ENCODE measurements around the gene SLC6A12. TPM values are rescaled to one million over a fixed set of nuclear protein-coding genes. Genes with fewer than 3 reads are reported as not detected.
"Not testable (repeated sequence)": the region's sequence is repeated elsewhere in the genome, so short reads cannot be mapped to it uniquely, and the experiment has no call there.

SLC6A12 gene
- total RNA-seq, 2 donors from 2014 or later = 0.33 to 6.7 TPM

DNA sequence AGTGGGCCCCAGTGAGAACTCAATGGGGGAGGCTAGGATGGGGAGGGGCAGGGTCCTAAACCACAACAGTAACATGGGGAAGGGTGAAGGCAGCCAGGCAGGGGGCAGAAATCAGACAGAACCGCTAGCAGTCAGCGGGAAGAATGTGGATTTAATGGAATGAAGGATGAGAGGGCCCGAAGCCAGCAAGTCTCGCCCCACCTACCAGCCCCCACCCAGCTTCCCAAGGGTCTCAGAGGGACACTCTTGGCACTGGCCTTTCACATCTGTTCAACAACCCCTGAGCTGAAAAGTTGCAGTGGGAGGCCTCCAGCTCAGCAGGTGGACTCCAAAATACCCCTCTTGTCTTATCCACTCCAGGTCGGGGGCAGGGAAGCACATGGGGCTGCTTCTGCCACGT, 6.5 kb upstream of the SLC6A12 start:
- Histone ChIP-seq H3K27ac (no peak overlapping the region), H3K4me1 (no peaks in the 10 kb centered on the region), H3K9me3 (no peaks in the 10 kb centered on the region), H3K27me3 (no peaks in the 10 kb centered on the region), H3K4me3 (no peak overlapping the region), H3K36me3 (replicated peaks in 1 of 2; ENCODE audit: insufficient read depth in 1 of 2, low read depth in 2 of 2) (no peaks in the 10 kb centered on the region)
- no peak for DNase-seq
- WGBS, 2 donors = 65 to 77% methylated on average over 4 to 6 of the region's 6 CpGs
- no peak for TF ChIP-seq POLR2A (IDR thresholded peaks at IDR 0.05)
- TF ChIP-seq, protein P1, sequence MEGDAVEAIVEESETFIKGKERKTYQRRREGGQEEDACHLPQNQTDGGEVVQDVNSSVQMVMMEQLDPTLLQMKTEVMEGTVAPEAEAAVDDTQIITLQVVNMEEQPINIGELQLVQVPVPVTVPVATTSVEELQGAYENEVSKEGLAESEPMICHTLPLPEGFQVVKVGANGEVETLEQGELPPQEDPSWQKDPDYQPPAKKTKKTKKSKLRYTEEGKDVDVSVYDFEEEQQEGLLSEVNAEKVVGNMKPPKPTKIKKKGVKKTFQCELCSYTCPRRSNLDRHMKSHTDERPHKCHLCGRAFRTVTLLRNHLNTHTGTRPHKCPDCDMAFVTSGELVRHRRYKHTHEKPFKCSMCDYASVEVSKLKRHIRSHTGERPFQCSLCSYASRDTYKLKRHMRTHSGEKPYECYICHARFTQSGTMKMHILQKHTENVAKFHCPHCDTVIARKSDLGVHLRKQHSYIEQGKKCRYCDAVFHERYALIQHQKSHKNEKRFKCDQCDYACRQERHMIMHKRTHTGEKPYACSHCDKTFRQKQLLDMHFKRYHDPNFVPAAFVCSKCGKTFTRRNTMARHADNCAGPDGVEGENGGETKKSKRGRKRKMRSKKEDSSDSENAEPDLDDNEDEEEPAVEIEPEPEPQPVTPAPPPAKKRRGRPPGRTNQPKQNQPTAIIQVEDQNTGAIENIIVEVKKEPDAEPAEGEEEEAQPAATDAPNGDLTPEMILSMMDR (IDR thresholded peaks at IDR 0.05) = no peak
- ATAC-seq = no peak
- intact Hi-C loops (cut with DNase I) = no loop called here

DNA sequence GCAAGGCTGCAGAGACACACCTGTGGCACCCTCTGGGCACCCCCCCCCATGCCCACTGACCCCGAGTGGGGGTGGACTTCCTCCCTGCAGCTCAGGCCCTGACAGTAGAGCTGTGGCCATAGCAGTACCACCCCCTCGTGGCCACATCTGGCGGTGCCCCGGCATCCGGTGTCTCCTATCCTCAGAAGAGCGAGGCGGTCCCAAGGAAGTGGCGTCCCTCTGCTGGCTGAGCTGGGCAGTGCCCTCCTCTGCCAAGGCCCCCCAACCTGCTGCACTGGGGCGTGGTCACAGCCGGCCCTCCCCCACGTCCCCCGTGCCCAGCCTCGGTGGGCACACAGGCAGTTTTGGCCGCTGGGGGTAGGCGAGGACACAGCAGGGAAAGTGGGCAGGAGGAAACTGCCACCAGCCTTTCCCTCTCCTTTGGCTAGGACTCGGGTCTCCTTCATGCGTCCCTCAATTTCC, 6.0 kb upstream of the SLC6A12 start:
- no peak overlapping the region for H3K27ac ChIP-seq
- 10 to 50% methylated on average over 1 to 17 of the region's 17 CpGs for WGBS, 2 donors
- H3K9me3 ChIP-seq = no peaks in the 10 kb centered on the region
- ATAC-seq = peak; percentile 90
- TF ChIP-seq POLR2A (IDR thresholded peaks at IDR 0.05) = no peak
- TF ChIP-seq, protein P1 (IDR thresholded peaks at IDR 0.05) = peak; percentile 55 to 92 (median 74)
- DNase-seq = peak; percentile 64 to 89 (median 80)
- H3K27me3 ChIP-seq = no peaks in the 10 kb centered on the region
- H3K4me3 ChIP-seq = no peak overlapping the region
- H3K4me1 ChIP-seq = no peaks in the 10 kb centered on the region
- no peaks in the 10 kb centered on the region for H3K36me3 ChIP-seq (replicated peaks in 1 of 2; ENCODE audit: insufficient read depth in 1 of 2, low read depth in 2 of 2)
- intact Hi-C loops (cut with DNase I) = no loop called here

DNA sequence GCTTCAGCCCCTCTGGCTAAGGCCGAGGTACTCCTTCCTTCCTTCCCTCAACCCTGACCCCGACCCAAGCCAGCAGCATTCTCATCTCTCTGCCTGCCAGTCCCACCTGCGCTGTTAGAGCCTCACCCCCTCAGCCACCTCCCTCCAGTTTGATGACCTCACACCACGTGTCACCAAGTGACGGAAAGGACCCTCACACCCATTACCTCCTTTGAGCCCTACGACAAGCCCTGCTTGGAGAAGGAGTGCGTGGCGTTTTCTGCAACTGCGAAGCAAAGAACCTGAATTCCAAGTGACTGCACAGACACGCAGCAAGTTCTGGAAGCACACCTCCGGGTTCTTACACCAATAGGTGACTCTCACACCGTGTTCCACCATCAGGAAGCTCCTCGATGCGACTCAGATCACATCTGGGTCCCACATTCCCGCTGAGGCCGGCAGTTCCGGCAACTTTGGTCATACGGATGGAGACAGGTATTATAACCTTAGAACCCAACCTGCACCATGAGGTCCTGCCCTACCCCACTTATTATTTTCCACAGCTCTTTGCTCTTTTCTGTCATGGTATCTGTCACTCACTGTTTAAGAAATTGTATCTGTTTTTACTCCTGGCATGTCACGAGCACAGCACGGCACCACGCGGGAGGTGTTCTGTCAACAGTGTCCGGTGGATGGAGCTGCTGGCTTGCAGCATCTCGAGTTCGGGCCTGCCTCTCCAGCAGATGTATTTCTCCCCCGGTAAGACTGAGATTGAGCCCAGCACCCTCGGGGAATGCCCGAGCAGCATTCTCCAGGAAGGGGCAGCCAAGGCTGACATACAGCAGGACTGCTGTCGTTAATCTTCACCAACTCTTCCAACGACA, 5.0 kb upstream of the SLC6A12 start:
- H3K9me3 ChIP-seq = no peaks in the 10 kb centered on the region
- DNase-seq (no peak), ATAC-seq (no peak)
- H3K4me3 ChIP-seq = no peak overlapping the region
- TF ChIP-seq, protein P1 (IDR thresholded peaks at IDR 0.05) = no peak
- TF ChIP-seq POLR2A (IDR thresholded peaks at IDR 0.05) = no peak
- 73 to 82% methylated on average over 30 of the region's 30 CpGs for WGBS, 2 donors
- no peaks in the 10 kb centered on the region for H3K36me3 ChIP-seq (replicated peaks in 1 of 2; ENCODE audit: insufficient read depth in 1 of 2, low read depth in 2 of 2)
- no peaks in the 10 kb centered on the region for H3K4me1 ChIP-seq
- H3K27ac ChIP-seq = no peak overlapping the region
- intact Hi-C loops (cut with DNase I) = no loop called here
- H3K27me3 ChIP-seq = no peaks in the 10 kb centered on the region

DNA sequence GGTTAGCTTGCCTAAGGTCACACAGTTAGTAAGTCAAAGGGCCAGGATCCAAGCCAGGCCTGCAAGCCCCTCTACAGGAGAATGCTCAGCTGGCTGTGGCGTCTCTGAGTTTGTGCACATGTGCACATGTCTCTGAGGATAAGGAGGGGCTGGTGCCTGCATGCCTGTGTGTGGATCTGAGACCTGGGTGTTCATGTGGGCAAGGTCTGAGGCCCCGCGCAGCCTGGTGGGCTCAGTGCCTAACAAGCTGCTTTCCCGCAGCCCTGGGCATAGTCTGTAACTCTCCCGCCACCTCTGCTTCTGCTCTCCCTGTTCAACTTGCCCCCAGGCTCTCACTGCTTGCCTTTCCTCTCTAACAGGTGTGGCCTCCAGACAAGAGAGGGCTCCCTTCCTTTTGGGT, 4.3 kb upstream of the SLC6A12 start:
- DNase-seq (no peak), ATAC-seq (no peak)
- Histone ChIP-seq H3K4me1 (peaks cover 7% of the 10 kb centered on the region), H3K9me3 (no peaks in the 10 kb centered on the region), H3K27ac (no peak overlapping the region), H3K27me3 (no peaks in the 10 kb centered on the region), H3K4me3 (no peak overlapping the region), H3K36me3 (replicated peaks in 1 of 2; ENCODE audit: insufficient read depth in 1 of 2, low read depth in 2 of 2) (no peaks in the 10 kb centered on the region)
- intact Hi-C loops (cut with DNase I) = no loop called here
- 78 to 79% methylated on average over 5 of the region's 5 CpGs for WGBS, 2 donors
- TF ChIP-seq POLR2A (IDR thresholded peaks at IDR 0.05) = no peak
- TF ChIP-seq, protein P1 (IDR thresholded peaks at IDR 0.05) = no peak

DNA sequence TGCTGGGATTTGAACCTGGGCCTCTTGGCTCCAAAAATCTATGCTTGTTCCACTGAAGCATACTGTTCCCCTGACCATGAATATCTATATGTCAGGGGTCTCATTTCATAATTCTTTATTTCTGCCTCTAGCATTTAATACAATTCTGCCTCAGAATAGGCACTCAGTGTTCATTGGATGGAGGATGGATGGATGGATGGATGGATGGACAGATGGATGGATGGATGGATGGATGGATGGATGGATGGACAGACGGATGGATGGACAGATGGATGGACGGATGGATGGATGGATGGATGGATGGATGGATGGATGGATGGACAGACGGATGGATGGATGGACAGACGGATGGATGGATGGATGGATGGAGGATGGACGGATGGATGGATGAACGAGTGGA, 3.1 kb upstream of the SLC6A12 start:
- H3K4me1 ChIP-seq = peaks cover 19% of the 10 kb centered on the region
- ATAC-seq; H3K27ac ChIP-seq; H3K36me3 ChIP-seq (replicated peaks in 1 of 2; ENCODE audit: insufficient read depth in 1 of 2, low read depth in 2 of 2); H3K27me3 ChIP-seq; intact Hi-C loops (cut with DNase I); H3K9me3 ChIP-seq; H3K4me3 ChIP-seq; DNase-seq: not testable (repeated sequence)
- 64 to 70% methylated on average over 6 of the region's 6 CpGs for WGBS, 2 donors

All from body of pancreas (tissue), 4 donors.